Peyer's patch (tissue), 4 donors: ENCODE measurements around the gene SEPTIN12.

Experiments used
- POLR2A ChIP-seq, 2 donors: fragments of 450-650 bp; IDR thresholded peaks; one replicate each; pipeline ENCODE4 v1.5.1; 2017; ENCODE audit warnings: antibody characterized with exemption in 2 of 2, mild to moderate bottlenecking in 2 of 2, moderate library complexity in 2 of 2
- TF ChIP-seq, protein P1 (sequence below), 6 experiments: fragments of 450-650 bp in 4 of 6; fragments of 200-600 bp in 2 of 6; sonication (generic) in 1 of 6; IDR thresholded peaks; one replicate each; pipeline ENCODE4 v1.5.1; 2017 to 2019; ENCODE audit warnings: antibody characterized with exemption in 6 of 6, mild to moderate bottlenecking in 3 of 6, moderate library complexity in 1 of 6

DNA sequence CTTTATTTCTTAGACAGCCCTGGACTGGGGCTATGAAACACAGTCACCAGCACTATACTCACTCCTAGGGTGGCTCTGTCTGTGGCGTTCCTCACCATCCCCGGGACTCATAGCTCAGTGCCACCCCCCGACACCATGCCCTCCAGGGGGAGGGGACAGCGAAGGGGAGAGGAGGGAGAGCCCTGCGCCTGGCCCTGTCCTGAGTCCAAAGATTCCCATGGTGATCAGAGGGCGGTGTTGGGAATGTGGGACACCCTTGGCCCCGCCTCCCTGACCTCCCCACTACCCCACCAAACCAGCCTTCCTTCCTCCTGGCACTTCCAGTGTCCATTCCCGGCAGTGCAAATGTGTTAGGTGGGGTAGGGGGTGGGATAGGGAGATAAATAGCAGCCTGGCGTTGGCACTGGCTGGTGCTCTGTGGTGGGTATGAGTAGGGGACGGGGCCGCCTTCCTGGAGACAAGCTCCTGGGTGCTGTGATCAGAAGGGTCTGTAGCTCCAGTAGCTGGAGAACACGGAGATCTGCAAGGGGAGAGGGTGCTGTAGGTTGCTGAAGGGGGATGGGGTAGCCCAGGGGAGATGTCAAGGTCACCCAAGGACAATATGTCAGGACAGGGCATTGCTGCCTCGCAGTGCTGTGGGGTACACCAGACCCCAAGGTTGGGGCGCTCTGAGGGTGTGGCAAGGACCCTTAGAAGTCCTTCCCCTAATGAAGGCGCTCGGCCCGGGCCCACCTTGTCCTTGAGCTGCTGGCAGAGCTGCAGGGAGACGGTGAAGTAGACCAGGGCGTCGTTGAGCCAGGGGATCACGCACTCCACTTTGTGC lies 9.0 kb upstream of the SEPTIN12 start:
- TF ChIP-seq, protein P1, sequence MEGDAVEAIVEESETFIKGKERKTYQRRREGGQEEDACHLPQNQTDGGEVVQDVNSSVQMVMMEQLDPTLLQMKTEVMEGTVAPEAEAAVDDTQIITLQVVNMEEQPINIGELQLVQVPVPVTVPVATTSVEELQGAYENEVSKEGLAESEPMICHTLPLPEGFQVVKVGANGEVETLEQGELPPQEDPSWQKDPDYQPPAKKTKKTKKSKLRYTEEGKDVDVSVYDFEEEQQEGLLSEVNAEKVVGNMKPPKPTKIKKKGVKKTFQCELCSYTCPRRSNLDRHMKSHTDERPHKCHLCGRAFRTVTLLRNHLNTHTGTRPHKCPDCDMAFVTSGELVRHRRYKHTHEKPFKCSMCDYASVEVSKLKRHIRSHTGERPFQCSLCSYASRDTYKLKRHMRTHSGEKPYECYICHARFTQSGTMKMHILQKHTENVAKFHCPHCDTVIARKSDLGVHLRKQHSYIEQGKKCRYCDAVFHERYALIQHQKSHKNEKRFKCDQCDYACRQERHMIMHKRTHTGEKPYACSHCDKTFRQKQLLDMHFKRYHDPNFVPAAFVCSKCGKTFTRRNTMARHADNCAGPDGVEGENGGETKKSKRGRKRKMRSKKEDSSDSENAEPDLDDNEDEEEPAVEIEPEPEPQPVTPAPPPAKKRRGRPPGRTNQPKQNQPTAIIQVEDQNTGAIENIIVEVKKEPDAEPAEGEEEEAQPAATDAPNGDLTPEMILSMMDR (IDR thresholded peaks at IDR 0.05) = no peak
- no peak for TF ChIP-seq POLR2A (IDR thresholded peaks at IDR 0.05)
